ENCODE results near the gene BARX2.

Gene BARX2

DNA sequence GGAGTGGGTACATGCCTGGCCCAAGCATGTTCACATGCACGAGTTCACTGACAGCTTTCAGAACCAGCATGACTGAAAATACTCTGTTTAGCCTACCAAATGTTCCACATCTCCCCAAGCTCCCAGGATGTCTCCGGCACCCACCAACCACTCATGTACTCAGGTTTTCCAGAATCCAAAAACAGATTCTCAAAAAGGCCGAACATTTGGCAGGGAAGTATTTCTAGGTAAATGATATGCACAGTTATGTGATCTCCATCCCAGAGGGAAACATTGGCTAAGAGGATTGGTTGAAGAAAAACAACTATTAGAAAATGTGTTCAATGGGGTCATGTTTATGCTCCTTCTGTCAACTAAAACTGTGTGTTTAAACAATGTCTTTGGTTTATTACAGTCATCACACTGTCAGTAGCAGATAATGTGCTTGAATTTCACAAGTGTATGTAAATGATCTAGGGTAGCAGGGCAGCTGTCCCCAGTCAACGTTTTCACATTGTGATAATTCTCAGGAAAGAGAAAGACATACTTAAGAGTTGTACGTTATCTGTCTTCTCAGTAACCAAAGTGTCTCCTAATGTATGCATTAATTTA, 52.3 kb downstream of the BARX2 start:
- H3K27ac ChIP-seq = no peak overlapping the region
- TF ChIP-seq, protein P1, sequence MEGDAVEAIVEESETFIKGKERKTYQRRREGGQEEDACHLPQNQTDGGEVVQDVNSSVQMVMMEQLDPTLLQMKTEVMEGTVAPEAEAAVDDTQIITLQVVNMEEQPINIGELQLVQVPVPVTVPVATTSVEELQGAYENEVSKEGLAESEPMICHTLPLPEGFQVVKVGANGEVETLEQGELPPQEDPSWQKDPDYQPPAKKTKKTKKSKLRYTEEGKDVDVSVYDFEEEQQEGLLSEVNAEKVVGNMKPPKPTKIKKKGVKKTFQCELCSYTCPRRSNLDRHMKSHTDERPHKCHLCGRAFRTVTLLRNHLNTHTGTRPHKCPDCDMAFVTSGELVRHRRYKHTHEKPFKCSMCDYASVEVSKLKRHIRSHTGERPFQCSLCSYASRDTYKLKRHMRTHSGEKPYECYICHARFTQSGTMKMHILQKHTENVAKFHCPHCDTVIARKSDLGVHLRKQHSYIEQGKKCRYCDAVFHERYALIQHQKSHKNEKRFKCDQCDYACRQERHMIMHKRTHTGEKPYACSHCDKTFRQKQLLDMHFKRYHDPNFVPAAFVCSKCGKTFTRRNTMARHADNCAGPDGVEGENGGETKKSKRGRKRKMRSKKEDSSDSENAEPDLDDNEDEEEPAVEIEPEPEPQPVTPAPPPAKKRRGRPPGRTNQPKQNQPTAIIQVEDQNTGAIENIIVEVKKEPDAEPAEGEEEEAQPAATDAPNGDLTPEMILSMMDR (conservative IDR thresholded peaks at IDR 0.05) = no peak

DNA sequence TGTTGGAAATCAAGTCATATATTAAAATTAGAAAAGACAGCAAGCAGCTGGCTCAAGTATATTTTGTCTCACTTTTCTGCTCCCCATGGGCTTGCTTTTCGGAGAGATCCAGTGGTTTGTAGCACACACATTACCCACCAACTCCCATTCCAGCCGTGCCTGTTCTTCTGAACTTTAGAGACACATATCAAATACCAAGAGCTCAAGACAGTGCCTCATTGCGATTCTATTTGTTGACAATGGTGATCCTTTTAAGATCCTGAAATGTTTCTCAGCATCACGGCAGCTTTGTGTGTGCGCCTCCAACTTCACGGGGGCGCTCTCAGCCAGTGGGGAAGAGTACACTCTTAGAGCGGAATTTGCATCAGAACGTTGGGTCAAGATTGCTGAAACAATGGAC, 52.9 kb downstream of the BARX2 start:
- no peak overlapping the region for H3K27ac ChIP-seq
- TF ChIP-seq, protein P1 (conservative IDR thresholded peaks at IDR 0.05) = no peak

DNA sequence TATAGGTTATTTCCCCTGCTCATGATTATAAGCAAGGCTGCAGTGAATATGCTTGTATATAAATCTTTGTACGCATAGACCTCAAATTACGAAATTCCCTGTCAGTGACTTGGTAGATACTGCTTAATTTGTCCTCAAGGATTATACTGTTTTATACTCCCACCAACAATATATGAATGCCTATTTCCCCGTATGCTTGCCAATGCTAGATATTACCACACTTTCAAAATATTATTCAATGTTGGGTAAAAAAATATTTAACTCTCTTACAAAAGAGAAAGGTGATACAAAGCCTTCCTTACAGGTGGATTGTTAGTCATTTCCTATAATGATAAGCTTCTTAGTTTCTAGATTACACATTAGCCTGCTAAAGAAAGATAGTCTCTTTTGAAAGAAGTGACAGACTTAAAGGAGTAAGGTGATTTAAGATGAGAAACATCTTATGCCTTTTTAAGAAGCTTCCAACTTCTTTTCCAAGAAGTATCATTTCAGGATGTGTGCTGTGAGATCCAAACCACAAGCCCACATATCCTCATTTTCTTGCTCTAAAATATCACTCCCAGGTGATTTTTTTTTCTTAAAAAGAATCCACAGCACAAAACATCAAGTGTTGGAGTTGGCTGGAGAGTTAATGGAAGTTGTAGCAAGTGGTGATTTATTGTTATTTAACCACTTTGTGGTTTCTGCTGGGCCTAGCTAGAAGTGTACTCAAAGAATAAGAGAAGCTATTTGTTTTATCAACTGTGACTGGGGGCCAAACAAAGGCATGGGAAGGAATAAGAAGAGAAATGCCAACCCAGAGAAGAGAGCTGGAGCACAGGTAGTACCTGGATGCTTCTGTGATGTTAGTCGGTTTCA, 59.2 kb downstream of the BARX2 start:
- TF ChIP-seq, protein P1 (conservative IDR thresholded peaks at IDR 0.05) = no peak
- no peak overlapping the region for H3K27ac ChIP-seq

DNA sequence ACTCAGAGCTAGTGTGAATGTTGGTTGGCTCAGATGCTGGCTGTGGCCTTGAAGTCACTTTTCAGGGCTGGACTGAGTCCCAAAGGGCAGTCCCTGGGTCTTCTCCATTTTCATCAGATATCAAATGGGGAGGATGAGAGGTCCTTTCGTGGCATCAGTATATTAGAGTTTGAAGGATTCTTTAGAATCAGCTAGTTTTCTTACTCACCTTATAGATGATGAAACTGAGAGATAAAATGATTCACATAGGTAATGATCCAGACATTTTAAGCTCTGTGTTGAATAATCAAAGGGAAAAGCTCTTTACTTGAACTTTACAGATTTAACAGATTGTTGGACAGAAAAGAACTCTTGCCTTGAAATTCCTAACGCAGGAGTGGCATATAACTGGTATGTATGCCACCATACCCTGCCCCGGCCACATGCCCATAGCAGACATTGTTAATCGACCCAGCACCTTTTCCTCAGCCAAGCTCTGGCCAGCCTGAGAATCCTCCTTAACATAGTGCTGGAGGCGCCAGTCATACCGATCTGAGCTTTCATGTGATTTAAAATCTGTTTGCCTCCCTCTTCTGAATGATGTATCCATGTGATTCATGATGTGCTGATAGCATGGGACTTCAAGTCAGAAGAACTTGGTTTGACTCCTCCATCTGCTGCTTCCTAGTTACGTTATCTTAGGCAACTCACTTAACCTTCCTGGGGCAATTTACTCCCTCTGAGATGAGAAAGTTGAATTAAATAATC, 60.0 kb downstream of the BARX2 start:
- H3K27ac ChIP-seq = no peak overlapping the region
- TF ChIP-seq, protein P1 (conservative IDR thresholded peaks at IDR 0.05) = no peak

DNA sequence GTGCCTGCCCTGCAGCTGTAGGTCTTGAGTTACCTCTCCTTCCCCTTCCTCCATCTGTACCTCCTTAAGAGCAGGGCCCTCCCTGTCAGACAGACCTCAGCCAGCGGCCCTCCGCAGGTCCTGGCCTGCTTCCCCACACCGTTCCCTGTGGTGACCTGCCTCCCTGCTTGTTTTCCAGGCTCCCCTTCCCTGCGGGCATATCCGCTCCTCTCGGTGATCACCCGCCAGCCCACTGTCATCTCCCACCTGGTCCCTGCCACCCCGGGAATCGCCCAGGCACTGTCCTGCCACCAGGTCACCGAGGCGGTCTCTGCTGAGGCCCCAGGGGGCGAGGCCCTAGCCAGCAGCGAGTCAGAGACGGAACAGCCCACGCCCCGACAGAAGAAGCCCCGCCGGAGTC, 60.9 kb downstream of the BARX2 start:
- TF ChIP-seq, protein P1 (conservative IDR thresholded peaks at IDR 0.05) = no peak
- H3K27ac ChIP-seq = no peak overlapping the region

DNA sequence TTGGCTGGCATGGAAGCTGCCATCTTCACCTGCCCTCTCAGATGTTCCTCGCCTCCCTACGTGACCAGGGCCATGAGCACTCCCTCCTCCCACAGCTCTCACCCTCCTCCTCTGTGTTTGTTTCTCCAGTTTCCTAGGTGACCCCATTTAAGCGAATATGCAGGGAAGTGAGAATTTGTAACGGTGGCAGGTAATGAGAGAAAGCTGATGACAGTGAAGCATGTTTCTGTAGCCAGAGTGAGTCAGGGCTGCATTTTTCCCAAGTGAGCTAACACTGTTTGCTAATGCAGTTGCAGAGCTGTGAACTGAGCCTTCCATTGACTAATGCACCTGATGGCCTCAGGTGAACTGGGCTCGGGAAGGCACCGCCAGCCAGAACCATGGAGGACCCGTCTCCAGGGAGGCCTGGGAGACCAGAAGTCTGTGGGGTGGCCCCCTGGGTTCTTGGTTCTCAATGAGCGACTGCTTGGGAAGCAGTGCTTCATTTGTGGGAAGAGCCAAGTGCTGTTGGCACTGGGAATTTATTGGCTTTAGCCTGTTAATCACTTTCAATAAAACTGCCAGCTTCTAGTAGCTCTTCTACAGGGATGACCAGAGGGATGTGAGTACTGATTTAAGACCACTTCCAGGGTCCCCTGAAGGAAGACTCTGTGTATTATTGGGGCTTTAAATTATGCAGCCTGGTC, 64.5 kb downstream of the BARX2 start:
- H3K27ac ChIP-seq = no peak overlapping the region

More for the DNA sequence above, 64.5 kb downstream of the BARX2 start:
- TF ChIP-seq, protein P1 (conservative IDR thresholded peaks at IDR 0.05) = no peak

Measured in VCaP (cell line).